Measurements from ENCODE around the gene CD200. TPM values are rescaled to one million over a fixed set of nuclear protein-coding genes. Genes with fewer than 3 reads are reported as not detected.

The CD200 gene
- polyA plus RNA-seq, 2 of the 4 experiments (the other 2 are of a cell fraction) = not detected

DNA sequence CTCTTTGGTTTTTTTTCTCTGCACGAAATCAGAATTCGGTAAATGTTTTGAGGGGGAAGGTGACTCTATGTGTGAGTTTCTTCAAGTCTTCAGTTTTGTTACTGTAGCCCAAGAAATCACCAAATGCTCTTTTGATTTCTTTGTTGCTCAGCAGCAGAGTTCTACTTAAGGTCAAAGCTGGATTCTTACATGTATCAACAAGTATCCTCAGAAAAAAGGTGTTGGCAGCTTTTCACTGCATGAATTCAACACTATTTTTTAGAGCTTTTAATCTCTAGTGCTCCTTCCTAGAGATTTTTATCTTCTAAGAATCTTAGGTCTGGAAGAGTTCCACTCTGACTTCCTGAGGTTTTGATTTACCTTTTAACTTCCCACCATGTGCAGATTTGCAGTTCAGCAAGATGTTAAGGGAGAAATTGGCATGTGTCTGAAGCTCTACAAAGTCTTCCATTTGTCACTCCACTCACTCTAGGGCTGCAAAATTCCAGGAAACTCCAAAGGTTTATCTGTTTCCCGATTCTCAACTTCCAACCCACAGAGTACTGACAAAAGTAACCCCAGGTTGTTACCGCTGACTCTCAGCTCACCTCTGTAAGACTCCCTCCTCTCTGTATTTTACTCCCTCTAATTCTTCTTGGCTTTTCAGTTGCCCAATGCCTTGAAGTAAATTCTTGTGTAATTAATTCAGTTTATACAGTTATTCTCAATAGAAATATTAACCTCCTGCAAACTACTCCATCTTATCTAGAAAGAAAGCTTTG, 13.3 kb upstream of the CD200 start:
- WGBS (ENCODE audit: missing lambda C conversion rate) = 56% methylated on average over 4 of the region's 4 CpGs
- no peak overlapping the region for H3K4me2 ChIP-seq
- no peaks in the 10 kb centered on the region for H3K9me3 ChIP-seq
- FAIRE-seq (no peak), ATAC-seq (no peak), DNase-seq (ENCODE audit: low read depth in 1 of 2, low spot score in 1 of 2) (no peak)
- no peak overlapping the region for H3K4me3 ChIP-seq
- TF ChIP-seq HOXB13 (CRISPR knock-in tag; IDR thresholded peaks at IDR 0.05; ENCODE audit: low read depth) (no peak), JUNB (IDR thresholded peaks at IDR 0.05) (no peak), EHF (CRISPR knock-in tag; IDR thresholded peaks at IDR 0.05) (no peak), RARB (CRISPR knock-in tag; IDR thresholded peaks at IDR 0.05) (no peak), POLR2A (IDR thresholded peaks at IDR 0.05; ENCODE audit: low read length) (no peak)
- TF ChIP-seq, protein P1, sequence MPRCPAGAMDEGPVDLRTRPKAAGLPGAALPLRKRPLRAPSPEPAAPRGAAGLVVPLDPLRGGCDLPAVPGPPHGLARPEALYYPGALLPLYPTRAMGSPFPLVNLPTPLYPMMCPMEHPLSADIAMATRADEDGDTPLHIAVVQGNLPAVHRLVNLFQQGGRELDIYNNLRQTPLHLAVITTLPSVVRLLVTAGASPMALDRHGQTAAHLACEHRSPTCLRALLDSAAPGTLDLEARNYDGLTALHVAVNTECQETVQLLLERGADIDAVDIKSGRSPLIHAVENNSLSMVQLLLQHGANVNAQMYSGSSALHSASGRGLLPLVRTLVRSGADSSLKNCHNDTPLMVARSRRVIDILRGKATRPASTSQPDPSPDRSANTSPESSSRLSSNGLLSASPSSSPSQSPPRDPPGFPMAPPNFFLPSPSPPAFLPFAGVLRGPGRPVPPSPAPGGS (IDR thresholded peaks at IDR 0.05) = no peak
- no peaks in the 10 kb centered on the region for H3K4me1 ChIP-seq
- CTCF ChIA-PET = interaction anchor here (0.5 to 1.8 kb wide), 3 partner anchors 11 to 198 kb away, joined by 3 to 9 read pairs (median 4); partner anchors contain the start of gene SLC9C1
- POLR2A ChIA-PET = no interaction called here
- no peak overlapping the region for H3K27ac ChIP-seq

- no peak for TF ChIP-seq RARB (CRISPR knock-in tag; IDR thresholded peaks at IDR 0.05)
- no peak for TF ChIP-seq CBX8 (IDR thresholded peaks at IDR 0.05)
- TF ChIP-seq TP53 (CRISPR knock-in tag; IDR thresholded peaks at IDR 0.05) = no peak
- no peak for TF ChIP-seq CEBPB (IDR thresholded peaks at IDR 0.05)
- no peak for TF ChIP-seq EP300 (IDR thresholded peaks at IDR 0.05)
- TF ChIP-seq ZSCAN20 (CRISPR knock-in tag; IDR thresholded peaks at IDR 0.05) = no peak
- no peak for TF ChIP-seq ESRRA (IDR thresholded peaks at IDR 0.05; ENCODE audit: borderline replicate concordance, low read length)
- no peak for TF ChIP-seq BHLHE40 (IDR thresholded peaks at IDR 0.05; ENCODE audit: low read depth, low read length)
- no peak for TF ChIP-seq ZFP36 (IDR thresholded peaks at IDR 0.05; ENCODE audit: borderline replicate concordance, partially characterized antibody)
- TF ChIP-seq, protein P2, sequence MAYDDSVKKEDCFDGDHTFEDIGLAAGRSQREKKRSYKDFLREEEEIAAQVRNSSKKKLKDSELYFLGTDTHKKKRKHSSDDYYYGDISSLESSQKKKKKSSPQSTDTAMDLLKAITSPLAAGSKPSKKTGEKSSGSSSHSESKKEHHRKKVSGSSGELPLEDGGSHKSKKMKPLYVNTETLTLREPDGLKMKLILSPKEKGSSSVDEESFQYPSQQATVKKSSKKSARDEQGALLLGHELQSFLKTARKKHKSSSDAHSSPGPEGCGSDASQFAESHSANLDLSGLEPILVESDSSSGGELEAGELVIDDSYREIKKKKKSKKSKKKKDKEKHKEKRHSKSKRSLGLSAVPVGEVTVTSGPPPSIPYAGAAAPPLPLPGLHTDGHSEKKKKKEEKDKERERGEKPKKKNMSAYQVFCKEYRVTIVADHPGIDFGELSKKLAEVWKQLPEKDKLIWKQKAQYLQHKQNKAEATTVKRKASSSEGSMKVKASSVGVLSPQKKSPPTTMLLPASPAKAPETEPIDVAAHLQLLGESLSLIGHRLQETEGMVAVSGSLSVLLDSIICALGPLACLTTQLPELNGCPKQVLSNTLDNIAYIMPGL (CRISPR knock-in tag; IDR thresholded peaks at IDR 0.05; ENCODE audit: borderline replicate concordance) = no peak
- TF ChIP-seq CBX2 (IDR thresholded peaks at IDR 0.05; ENCODE audit: borderline replicate concordance, low read depth) = no peak
- TF ChIP-seq FOSB (CRISPR knock-in tag; IDR thresholded peaks at IDR 0.05) = no peak
- no peak for TF ChIP-seq EHMT2 (IDR thresholded peaks at IDR 0.05; ENCODE audit: low read depth)
- no peak for TF ChIP-seq GATA3 (IDR thresholded peaks at IDR 0.05; ENCODE audit: borderline replicate concordance)
- no peak for TF ChIP-seq USF2 (IDR thresholded peaks at IDR 0.05)
- no peak for TF ChIP-seq RNF2 (IDR thresholded peaks at IDR 0.05; ENCODE audit: borderline replicate concordance, low read depth)
- TF ChIP-seq POLR2AphosphoS2 (conservative IDR thresholded peaks at IDR 0.05; ENCODE audit: low read length) = no peak
- ChIA-PET POLR2A (no interaction called here), CTCF (interaction anchor here (0.5 kb wide), 1 partner anchor 197 kb away, joined by 3 read pairs; no protein-coding TSS in a partner anchor)
- DNase-seq (ENCODE audit: low read depth in 1 of 2, low spot score in 1 of 2) (no peak), FAIRE-seq (no peak), ATAC-seq (no peak)
- no peak overlapping the region for H3K27ac ChIP-seq
- H3K9me3 ChIP-seq = no peaks in the 10 kb centered on the region
- H3K4me2 ChIP-seq = no peak overlapping the region
- H3K4me3 ChIP-seq = no peak overlapping the region
- WGBS (ENCODE audit: missing lambda C conversion rate) = 67% methylated on average over 1 of the region's 1 CpG
- no peaks in the 10 kb centered on the region for H3K4me1 ChIP-seq
These were observed 12.3 kb upstream of the CD200 start for GRCh38 chr3:112320691-112321090.

Data from A549 (cell line).